Measurements from ENCODE around the gene TMEM168.
A peak's percentile ranks its signal among the peaks of the same experiment; 100 is the strongest.
"Not testable (repeated sequence)": the region's sequence is repeated elsewhere in the genome, so short reads cannot be mapped to it uniquely, and the experiment has no call there.

The TMEM168 gene

DNA sequence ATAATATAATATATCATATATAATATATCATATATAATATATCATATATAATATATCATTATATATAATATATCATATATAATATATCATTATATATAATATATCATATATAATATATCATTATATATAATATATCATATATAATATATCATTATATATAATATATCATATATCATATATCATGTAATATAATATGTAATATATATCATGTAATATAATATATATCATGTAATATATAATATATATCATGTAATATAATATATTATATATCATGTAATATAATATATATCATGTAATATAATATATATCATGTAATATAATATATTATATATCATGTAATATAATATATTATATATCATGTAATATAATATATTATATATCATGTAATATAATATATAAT lies 6.4 kb upstream of the TMEM168 start:
- H3K27me3 ChIP-seq (ENCODE audit: low read depth); H3K4me3 ChIP-seq; H3K36me3 ChIP-seq (replicated peaks); H3K9me3 ChIP-seq; in situ Hi-C loops (cut with MboI; ENCODE audit: low sequenced_read_pairs); H3K4me1 ChIP-seq; DNase-seq (ENCODE audit: low spot score in 2 of 2): not testable (repeated sequence)

DNA sequence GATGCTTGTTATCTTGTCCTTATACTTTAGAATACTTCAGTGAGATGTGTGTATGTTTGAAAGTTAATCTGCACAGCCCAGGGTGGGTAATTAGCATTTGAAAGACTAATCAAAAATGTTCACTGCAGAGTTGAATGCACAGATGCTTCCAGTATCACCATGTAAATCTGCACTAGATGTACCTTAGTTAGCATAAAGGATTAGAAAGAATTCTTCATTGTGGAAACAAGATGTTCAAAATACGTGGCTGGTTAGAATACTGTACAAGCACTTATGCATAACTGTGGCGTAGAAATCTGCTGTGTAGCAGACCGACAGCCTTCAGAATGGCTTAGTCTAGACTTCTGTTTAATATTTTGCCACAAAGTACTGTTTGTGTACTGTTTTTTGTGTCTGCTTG lies 2.2 kb upstream of the TMEM168 start:
- H3K4me3 ChIP-seq, result no peak overlapping the region
- in situ Hi-C loops (cut with MboI; ENCODE audit: low sequenced_read_pairs), result no loop called here
- H3K4me1 ChIP-seq, result peaks cover 18% of the 10 kb centered on the region
- no peaks in the 10 kb centered on the region for H3K27me3 ChIP-seq (ENCODE audit: low read depth)
- peak; percentile 26 to 92 for DNase-seq (ENCODE audit: low spot score in 2 of 2)
- no peaks in the 10 kb centered on the region for H3K36me3 ChIP-seq (replicated peaks)
- no peaks in the 10 kb centered on the region for H3K9me3 ChIP-seq

DNA sequence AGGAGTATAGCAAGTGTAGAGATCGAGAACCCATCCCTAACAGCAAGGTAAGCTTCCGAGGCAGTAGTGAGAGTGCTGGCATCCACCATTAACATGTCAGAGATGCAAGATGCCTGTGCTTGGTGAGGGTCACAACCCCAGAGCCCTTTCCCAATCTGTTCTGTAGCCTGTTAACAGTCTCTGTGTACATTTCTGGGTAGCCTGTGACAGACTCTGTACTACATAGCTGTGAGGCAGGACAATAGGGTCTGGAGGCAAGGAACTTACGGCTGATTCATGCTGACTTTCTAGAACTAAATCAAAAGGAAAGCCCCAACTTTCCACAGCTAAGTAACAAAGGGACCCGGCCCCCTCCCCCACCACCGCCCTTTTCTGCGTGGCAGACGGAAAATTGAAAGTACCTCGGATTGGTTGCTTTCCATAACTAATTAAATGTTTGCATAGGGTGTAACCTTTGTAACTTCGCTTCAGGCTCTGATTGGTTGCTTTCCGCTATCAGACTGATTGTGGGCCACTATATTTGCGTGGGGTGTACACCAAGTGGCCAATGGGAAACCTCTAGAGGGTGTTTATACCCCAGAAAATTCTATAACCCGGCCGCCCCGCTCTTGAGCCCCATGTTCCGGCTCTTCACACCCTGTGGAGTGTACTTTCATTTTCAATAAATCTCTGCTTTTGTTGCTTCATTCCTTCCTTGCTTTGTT lies 1.4 kb upstream of the TMEM168 start:
- H3K4me1 ChIP-seq, result peaks cover 18% of the 10 kb centered on the region
- H3K27me3 ChIP-seq (ENCODE audit: low read depth), result no peaks in the 10 kb centered on the region
- H3K9me3 ChIP-seq, result no peaks in the 10 kb centered on the region
- H3K36me3 ChIP-seq (replicated peaks), result no peaks in the 10 kb centered on the region
- DNase-seq (ENCODE audit: low spot score in 2 of 2), result no peak
- in situ Hi-C loops (cut with MboI; ENCODE audit: low sequenced_read_pairs), result no loop called here
- no peak overlapping the region for H3K4me3 ChIP-seq

DNA sequence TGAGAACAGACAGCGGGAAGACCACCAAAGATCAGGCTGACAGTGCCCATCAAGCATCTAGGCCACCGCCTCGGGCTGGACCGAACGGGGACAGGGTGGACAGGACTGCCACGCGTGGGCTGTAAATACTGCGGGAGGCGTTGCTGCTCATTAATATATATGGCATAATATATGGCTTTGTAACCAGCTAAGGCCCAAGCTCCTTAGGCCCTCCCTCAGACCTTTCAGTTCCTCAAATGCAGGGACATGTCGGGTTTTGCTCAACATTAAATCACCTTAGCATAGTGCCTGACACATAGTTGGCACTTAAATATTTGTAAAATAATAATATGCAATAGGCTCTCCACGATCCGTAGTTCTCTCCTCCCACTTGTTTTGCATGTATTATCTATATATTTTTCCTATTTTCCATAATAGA lies 402 bp upstream of the TMEM168 start:
- Histone ChIP-seq H3K36me3 (replicated peaks) (no peaks in the 10 kb centered on the region), H3K4me1 (peaks cover 18% of the 10 kb centered on the region), H3K9me3 (no peaks in the 10 kb centered on the region), H3K27me3 (ENCODE audit: low read depth) (no peaks in the 10 kb centered on the region), H3K4me3 (peak overlapping the region; percentile 65)
- in situ Hi-C loops (cut with MboI; ENCODE audit: low sequenced_read_pairs), result no loop called here
- DNase-seq (ENCODE audit: low spot score in 2 of 2), result no peak

DNA sequence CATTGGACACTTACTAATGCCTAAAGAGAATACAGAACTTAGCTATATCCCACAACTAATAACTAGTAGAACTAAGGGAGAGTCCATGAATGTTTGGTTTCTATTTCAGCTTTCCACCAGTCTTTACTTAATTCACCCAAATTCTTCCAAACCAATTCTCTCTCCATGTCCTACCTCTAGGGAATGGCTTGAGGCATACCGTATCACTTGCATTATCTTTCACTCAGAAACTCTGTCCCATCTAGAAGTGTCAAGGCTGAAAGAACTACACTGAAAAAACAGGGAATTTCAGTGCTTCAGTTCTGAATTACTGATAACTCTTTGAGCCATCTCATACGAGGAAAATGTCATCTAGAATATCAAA lies 758 bp downstream of the TMEM168 start:
- in situ Hi-C loops (cut with MboI; ENCODE audit: low sequenced_read_pairs), result no loop called here
- no peaks in the 10 kb centered on the region; the same call in 1 of the 2 replicates for H3K36me3 ChIP-seq (replicated peaks)
- H3K4me3 ChIP-seq, result peak overlapping the region; percentile 65
- DNase-seq (ENCODE audit: low spot score in 2 of 2), result no peak
- peaks cover 18% of the 10 kb centered on the region for H3K4me1 ChIP-seq
- H3K27me3 ChIP-seq (ENCODE audit: low read depth), result no peaks in the 10 kb centered on the region
- no peaks in the 10 kb centered on the region for H3K9me3 ChIP-seq

DNA sequence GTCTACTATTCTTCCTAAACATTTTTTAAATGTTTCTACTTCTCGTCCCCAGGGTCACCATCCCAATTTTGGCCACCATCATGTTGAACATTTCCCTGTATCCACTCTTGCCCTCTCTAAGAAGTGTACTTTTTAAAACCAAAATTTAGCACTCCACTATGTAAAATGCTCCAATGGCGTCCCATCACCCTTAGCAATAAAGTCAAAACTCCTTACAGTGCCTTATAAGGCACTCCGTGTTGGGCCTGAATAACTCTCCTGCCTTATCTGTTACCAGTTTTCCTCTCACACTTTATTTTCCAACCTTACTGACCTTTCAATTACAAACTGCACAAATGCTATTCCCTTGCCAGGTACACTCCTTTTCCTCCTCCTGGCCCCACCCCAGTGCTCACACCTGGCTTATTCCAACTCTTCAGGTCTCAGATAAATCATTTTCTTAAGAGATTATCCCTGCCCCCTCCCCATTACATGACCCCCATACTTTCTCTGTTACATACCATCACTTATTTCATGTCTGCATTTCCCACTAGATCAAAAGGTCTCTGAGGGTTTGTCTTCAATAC lies 1.3 kb downstream of the TMEM168 start:
- peaks cover 18% of the 10 kb centered on the region for H3K4me1 ChIP-seq
- peak overlapping the region; percentile 65 for H3K4me3 ChIP-seq
- no peaks in the 10 kb centered on the region for H3K27me3 ChIP-seq (ENCODE audit: low read depth)
- DNase-seq (ENCODE audit: low spot score in 2 of 2), result no peak
- in situ Hi-C loops (cut with MboI; ENCODE audit: low sequenced_read_pairs), result no loop called here
- H3K36me3 ChIP-seq (replicated peaks), result peaks cover 2% of the 10 kb centered on the region; the same call in 1 of the 2 replicates
- H3K9me3 ChIP-seq, result no peaks in the 10 kb centered on the region

DNA sequence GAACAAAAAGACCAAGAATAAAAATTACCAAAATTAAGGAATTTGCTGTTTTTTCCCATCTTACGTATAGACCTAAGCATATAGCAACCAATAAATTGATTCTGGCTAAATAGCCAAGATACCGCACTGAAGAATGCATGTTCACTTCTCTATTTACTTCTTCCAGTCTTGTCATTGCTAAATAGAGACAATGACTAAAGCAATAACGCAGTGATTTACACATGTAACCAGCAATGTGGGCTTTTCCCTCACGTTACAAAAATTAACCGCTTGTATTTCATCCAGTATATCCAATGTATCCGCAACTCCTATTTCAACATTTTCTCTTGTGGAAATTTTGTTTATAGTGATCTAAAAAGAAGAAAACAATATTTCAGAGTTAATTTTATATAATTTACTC lies 5.6 kb downstream of the TMEM168 start:
- no peaks in the 10 kb centered on the region for H3K27me3 ChIP-seq (ENCODE audit: low read depth)
- in situ Hi-C loops (cut with MboI; ENCODE audit: low sequenced_read_pairs), result no loop called here
- no peak overlapping the region for H3K4me3 ChIP-seq
- no peak for DNase-seq (ENCODE audit: low spot score in 2 of 2)
- no peaks in the 10 kb centered on the region for H3K9me3 ChIP-seq
- H3K4me1 ChIP-seq, result peaks cover 13% of the 10 kb centered on the region
- peaks cover 10% of the 10 kb centered on the region; the same call in 1 of the 2 replicates for H3K36me3 ChIP-seq (replicated peaks)

DNA sequence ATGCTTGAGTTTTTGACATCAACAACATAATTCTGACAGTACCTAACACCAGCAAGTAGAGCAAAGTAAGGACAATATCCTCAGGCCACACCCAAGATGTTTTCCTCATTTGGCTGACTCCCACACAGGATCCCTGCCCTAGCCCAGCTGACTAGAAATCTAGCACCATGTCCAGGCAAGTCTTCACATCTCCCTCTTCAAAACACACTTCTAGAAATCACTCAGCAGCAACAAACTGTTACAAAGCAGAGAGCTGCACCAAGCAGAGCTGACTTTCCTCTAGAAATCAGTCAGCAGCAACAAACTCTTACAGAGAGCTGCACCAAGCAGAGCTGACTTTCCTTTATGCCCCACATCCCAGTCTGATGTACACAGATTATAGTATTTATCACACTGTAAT lies 7.7 kb downstream of the TMEM168 start:
- Histone ChIP-seq H3K4me1 (peaks cover 4% of the 10 kb centered on the region), H3K36me3 (replicated peaks) (peaks cover 10% of the 10 kb centered on the region; the same call in 1 of the 2 replicates), H3K9me3 (no peaks in the 10 kb centered on the region), H3K27me3 (ENCODE audit: low read depth) (no peaks in the 10 kb centered on the region), H3K4me3 (no peak overlapping the region)
- in situ Hi-C loops (cut with MboI; ENCODE audit: low sequenced_read_pairs), result no loop called here
- no peak for DNase-seq (ENCODE audit: low spot score in 2 of 2)

DNA sequence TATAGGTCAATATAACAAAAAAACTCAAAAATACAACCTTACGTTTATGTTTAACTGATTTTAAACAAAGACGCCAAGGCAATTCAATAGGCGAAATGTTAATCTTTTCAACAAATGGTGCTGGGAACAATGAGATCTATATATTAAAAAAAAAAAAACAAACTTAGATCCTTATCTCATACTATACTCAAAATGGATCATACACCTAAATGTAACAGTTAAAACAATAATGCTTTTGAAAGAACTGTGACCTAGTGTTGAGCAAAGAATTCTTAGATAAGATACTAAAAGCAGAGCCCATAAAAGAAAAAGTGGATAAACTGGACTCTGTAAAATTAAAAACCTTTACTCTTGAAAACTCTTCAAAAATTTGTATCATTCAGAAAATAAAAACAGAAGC lies 8.6 kb downstream of the TMEM168 start:
- no peak overlapping the region for H3K4me3 ChIP-seq
- DNase-seq (ENCODE audit: low spot score in 2 of 2), result no peak
- peaks cover 4% of the 10 kb centered on the region for H3K4me1 ChIP-seq
- in situ Hi-C loops (cut with MboI; ENCODE audit: low sequenced_read_pairs), result no loop called here
- no peaks in the 10 kb centered on the region for H3K27me3 ChIP-seq (ENCODE audit: low read depth)
- H3K36me3 ChIP-seq (replicated peaks), result peaks cover 10% of the 10 kb centered on the region; the same call in 1 of the 2 replicates
- H3K9me3 ChIP-seq, result no peaks in the 10 kb centered on the region

DNA sequence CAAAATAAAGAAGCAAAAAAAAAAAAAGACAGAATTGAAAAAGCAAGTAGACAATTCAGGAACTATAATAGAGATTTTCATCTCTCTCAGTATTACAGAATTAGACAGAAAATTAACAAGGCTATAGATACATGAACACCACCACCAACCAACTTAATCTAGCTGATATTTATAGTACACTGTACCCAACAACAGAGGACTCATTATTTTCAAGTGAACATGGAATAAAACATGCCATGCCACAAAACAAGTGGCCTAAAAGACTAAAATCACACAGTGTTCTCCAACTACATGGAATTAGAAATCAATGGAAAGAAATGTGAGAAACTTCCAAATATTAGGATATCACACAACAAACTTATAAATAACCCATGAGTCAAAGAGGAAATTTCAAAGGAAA lies 9.1 kb downstream of the TMEM168 start:
- in situ Hi-C loops (cut with MboI; ENCODE audit: low sequenced_read_pairs), result no loop called here
- H3K4me3 ChIP-seq, result no peak overlapping the region
- H3K4me1 ChIP-seq, result peaks cover 4% of the 10 kb centered on the region
- H3K36me3 ChIP-seq (replicated peaks), result peaks cover 10% of the 10 kb centered on the region; the same call in 1 of the 2 replicates
- DNase-seq (ENCODE audit: low spot score in 2 of 2), result no peak
- H3K9me3 ChIP-seq, result no peaks in the 10 kb centered on the region
- no peaks in the 10 kb centered on the region for H3K27me3 ChIP-seq (ENCODE audit: low read depth)

DNA sequence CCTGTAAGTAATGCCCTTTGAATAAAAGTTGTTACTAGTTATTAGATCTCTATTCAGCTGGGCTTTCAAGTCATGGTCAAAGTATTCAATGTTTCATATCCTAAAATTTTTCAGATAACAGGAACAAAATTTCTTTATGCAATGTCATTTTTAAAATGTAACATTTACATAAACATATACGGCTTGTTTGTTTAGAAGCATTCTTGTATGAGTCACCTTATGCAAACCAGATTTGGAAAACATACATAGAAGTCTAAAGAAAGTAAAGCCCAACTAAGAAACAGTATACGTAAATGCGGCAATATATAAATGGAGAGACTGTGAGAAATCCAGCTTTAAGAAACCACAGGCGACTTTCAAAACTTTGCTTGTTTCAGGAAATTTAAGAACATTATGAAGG lies 10.5 kb downstream of the TMEM168 start:
- in situ Hi-C loops (cut with MboI; ENCODE audit: low sequenced_read_pairs), result no loop called here
- Histone ChIP-seq H3K4me1 (peaks cover 4% of the 10 kb centered on the region), H3K4me3 (no peak overlapping the region), H3K9me3 (no peaks in the 10 kb centered on the region), H3K27me3 (ENCODE audit: low read depth) (no peaks in the 10 kb centered on the region), H3K36me3 (replicated peaks) (peaks cover 10% of the 10 kb centered on the region; the same call in 1 of the 2 replicates)
- DNase-seq (ENCODE audit: low spot score in 2 of 2), result no peak

DNA sequence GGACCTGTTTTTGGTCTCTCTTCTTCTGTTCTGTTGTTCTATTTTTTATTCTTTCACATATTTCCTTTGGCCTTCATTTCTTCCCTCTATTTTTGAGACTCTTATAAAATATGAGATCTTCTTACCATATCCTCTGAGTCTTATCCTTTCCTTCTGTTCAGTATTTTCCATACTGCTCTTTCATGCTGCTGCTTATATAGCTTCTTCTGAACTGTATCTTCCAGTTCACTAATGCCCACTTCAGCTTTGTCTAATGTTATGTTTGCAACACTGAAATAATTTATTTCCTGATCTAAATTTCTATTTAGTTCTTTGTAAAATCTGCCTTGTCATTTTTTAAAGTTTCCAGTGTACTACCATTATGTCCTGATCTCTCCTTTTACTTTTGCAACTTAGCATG lies 12.8 kb downstream of the TMEM168 start:
- DNase-seq (ENCODE audit: low spot score in 2 of 2), result no peak
- H3K4me1 ChIP-seq, result peaks cover 4% of the 10 kb centered on the region
- H3K36me3 ChIP-seq (replicated peaks), result no peaks in the 10 kb centered on the region; the same call in 1 of the 2 replicates
- no peak overlapping the region for H3K4me3 ChIP-seq
- H3K9me3 ChIP-seq, result no peaks in the 10 kb centered on the region
- in situ Hi-C loops (cut with MboI; ENCODE audit: low sequenced_read_pairs), result no loop called here
- no peaks in the 10 kb centered on the region for H3K27me3 ChIP-seq (ENCODE audit: low read depth)

DNA sequence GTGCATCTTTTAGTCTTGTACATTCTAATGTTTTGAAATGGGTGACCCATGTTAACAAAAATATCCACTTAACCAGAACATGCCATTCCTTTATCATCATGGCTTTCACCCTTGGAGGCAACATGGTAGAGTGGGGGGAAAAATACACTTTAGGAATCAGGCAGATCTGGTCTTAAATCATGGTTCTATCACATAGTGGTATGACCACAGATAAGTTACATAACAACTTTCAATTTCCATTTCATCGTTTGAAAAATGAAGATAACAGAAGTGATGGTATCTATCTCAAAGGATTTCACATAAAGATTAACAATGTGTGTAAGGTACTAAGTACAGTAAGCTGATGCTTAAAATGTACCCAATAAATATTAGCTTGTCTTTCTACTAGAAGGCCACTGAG lies 19.0 kb downstream of the TMEM168 start:
- H3K36me3 ChIP-seq (replicated peaks), result no peaks in the 10 kb centered on the region
- H3K4me3 ChIP-seq, result no peak overlapping the region
- no peaks in the 10 kb centered on the region for H3K9me3 ChIP-seq
- in situ Hi-C loops (cut with MboI; ENCODE audit: low sequenced_read_pairs), result no loop called here
- no peak for DNase-seq (ENCODE audit: low spot score in 2 of 2)
- no peaks in the 10 kb centered on the region for H3K27me3 ChIP-seq (ENCODE audit: low read depth)
- peaks cover 6% of the 10 kb centered on the region for H3K4me1 ChIP-seq

DNA sequence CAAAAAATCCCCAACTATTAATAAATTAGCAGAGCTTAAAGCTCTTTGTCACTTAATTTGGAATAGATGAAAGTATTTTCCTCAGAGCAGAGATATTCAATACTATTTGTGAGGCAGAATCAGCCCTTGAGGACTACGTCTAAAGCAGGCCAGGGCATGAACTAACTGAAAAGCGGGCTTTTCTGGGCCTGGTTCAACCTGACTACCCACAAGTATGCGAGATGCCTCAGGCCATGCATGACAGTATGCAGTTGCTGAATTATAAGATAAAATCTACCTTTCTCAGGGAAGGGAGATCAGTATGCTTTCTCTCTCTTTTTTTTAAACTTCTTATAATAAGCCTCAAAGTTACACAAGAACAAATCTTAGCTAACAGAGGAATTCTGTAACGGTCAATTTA lies 20.1 kb downstream of the TMEM168 start:
- H3K27me3 ChIP-seq (ENCODE audit: low read depth), result no peaks in the 10 kb centered on the region
- H3K9me3 ChIP-seq, result no peaks in the 10 kb centered on the region
- no peak overlapping the region for H3K4me3 ChIP-seq
- DNase-seq (ENCODE audit: low spot score in 2 of 2), result peak; percentile 18 to 34
- in situ Hi-C loops (cut with MboI; ENCODE audit: low sequenced_read_pairs), result no loop called here
- H3K36me3 ChIP-seq (replicated peaks), result no peaks in the 10 kb centered on the region
- H3K4me1 ChIP-seq, result peaks cover 6% of the 10 kb centered on the region
